Measurements from ENCODE around the gene CMTM2. TPM values are rescaled to one million over a fixed set of nuclear protein-coding genes. Genes with fewer than 3 reads are reported as not detected.
"Not testable (repeated sequence)": the region's sequence is repeated elsewhere in the genome, so short reads cannot be mapped to it uniquely, and the experiment has no call there.

Gene CMTM2
- total RNA-seq, 1 donor from 2014 or later = 0.51 TPM

DNA sequence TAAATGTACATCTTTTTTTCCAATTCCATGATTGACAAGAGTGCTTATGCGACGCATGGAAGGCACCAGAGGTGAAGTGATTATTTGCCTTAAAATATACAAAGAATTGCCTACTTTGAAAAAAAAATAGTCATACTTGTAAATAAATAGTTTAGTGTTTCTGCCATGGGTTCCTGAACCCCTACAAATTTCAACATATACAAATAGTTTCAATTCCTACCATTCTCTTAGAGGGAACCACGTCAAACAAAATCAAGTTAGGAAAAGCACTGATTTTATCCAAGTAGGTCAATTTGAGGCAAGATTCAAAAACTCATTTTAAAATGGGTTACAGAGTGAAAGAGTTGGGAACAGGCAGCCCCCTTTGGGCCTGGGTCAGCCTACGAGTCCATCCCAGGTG is 36.9 kb downstream of the CMTM2 start:
- intact Hi-C loops (cut with micrococcal nuclease) = no loop called here
- DNase-seq = no peak
- no peaks in the 10 kb centered on the region for H3K27me3 Mint-ChIP-seq
- no peak overlapping the region for H3K27ac Mint-ChIP-seq
- H3K4me3 Mint-ChIP-seq = no peak overlapping the region
- H3K9me3 Mint-ChIP-seq = no peaks in the 10 kb centered on the region
- peaks cover 23% of the 10 kb centered on the region for H3K36me3 Mint-ChIP-seq (ENCODE audit: low read depth)
- no peaks in the 10 kb centered on the region for H3K4me1 Mint-ChIP-seq

DNA sequence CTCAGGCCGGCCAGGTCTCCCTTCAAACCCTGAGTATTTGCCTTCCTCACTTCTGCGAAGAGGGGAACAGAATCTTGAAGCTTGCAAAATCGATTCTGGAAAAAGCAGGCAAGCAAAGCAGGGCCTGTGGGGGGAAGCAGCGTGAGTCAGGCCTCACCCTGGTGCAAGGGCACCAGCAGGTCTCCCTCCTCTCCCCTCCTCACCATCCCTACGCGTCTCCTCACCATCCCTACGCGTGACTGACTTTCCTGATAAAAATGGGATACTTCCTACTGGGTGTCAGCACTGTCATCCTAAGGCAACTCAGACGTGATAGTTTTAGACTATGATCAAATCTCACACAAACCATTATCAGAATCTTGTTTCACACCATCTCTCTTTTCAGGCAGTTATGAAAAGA is 37.3 kb downstream of the CMTM2 start:
- Mint-ChIP-seq H3K27ac (no peak overlapping the region), H3K27me3 (no peaks in the 10 kb centered on the region), H3K9me3 (no peaks in the 10 kb centered on the region), H3K4me3 (no peak overlapping the region), H3K4me1 (no peaks in the 10 kb centered on the region), H3K36me3 (ENCODE audit: low read depth) (peaks cover 18% of the 10 kb centered on the region)
- intact Hi-C loops (cut with micrococcal nuclease) = no loop called here
- DNase-seq = no peak

DNA sequence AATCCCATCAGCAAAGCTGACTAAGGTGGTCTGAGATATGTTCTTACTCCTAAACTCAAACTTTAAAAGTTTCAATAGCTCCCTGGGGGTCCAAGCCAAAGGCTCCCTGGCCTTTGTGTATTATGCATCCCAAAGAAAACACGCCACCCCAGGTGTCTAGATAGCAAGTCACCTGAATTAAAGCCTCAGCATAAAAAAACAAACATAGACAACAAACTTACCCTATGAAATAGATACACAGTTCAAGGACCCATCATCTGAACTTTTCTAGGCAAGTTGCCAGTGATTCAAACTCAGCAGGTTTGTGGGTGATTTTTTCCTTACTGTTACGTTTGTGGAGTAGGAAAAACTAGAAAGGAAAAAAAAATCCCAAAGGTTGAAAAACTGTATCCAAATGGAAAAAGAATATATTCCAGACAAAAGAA is 37.8 kb downstream of the CMTM2 start:
- Mint-ChIP-seq H3K4me1 (no peaks in the 10 kb centered on the region), H3K36me3 (ENCODE audit: low read depth) (peaks cover 18% of the 10 kb centered on the region), H3K27me3 (no peaks in the 10 kb centered on the region), H3K4me3 (no peak overlapping the region), H3K27ac (no peak overlapping the region), H3K9me3 (no peaks in the 10 kb centered on the region)
- DNase-seq = no peak
- intact Hi-C loops (cut with micrococcal nuclease) = no loop called here

DNA sequence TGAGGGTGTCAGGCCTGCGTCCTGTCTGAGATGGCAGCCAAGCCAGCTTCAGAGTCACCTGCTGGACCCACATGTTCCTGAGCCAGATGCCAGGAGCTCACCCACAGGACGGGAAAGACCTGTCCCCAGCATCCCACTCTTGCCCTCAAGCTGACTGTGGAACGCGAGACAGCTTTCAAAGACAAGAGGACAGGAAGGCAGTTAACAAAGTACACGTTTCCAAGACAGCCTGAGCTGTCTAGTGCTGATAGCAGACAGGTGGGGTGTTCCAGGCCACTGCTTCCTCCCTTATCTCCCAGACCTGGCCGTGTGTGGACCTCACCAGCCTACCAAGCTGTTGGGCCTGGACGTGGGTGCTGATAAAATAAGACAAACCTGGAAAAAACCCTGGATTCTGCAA is 38.5 kb downstream of the CMTM2 start:
- Mint-ChIP-seq H3K4me3 (no peak overlapping the region), H3K36me3 (ENCODE audit: low read depth) (peaks cover 13% of the 10 kb centered on the region), H3K27ac (no peak overlapping the region), H3K9me3 (no peaks in the 10 kb centered on the region), H3K27me3 (no peaks in the 10 kb centered on the region), H3K4me1 (no peaks in the 10 kb centered on the region)
- intact Hi-C loops (cut with micrococcal nuclease) = no loop called here
- no peak for DNase-seq

DNA sequence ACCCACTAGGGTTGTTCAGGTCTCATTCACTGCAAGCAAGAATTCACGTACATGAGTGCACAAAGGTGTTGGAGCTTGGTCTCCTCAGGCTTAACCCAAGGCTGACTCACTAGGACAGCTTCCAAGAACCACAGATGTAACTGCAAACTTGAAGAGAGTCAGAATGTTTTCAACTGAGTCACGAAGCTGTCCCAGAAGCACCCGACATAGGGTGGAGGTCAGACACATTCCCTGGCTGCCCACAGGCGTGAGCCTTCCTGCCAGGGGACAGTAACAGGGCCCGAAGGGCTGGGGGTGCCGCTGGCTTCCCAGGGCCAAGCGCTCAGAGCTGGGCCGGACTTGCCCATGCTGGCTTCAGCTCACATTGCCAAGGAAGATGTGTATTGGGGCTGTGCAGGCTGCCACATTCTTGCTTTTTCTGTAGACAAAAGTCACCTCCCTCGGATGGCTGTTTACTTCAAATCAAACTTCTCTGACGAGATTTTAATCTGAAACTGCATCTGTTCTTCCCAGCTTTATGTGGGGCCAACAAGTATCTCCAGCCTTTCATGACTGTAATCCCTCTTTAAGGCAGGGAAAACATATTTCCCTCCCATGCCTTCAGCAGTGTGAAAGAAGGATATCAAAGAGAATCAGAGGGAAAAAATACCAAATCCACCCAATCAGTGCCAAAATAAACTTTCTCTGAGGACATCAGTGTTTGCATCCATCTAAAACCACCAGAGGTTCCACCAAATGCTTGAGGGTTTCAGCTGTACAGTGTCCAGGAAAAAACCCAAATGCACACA is 39.5 kb downstream of the CMTM2 start:
- Mint-ChIP-seq H3K4me1 (no peaks in the 10 kb centered on the region), H3K4me3 (no peak overlapping the region), H3K36me3 (ENCODE audit: low read depth) (peaks cover 5% of the 10 kb centered on the region), H3K27me3 (no peaks in the 10 kb centered on the region), H3K27ac (no peak overlapping the region), H3K9me3 (no peaks in the 10 kb centered on the region)
- intact Hi-C loops (cut with micrococcal nuclease) = no loop called here
- no peak for DNase-seq

DNA sequence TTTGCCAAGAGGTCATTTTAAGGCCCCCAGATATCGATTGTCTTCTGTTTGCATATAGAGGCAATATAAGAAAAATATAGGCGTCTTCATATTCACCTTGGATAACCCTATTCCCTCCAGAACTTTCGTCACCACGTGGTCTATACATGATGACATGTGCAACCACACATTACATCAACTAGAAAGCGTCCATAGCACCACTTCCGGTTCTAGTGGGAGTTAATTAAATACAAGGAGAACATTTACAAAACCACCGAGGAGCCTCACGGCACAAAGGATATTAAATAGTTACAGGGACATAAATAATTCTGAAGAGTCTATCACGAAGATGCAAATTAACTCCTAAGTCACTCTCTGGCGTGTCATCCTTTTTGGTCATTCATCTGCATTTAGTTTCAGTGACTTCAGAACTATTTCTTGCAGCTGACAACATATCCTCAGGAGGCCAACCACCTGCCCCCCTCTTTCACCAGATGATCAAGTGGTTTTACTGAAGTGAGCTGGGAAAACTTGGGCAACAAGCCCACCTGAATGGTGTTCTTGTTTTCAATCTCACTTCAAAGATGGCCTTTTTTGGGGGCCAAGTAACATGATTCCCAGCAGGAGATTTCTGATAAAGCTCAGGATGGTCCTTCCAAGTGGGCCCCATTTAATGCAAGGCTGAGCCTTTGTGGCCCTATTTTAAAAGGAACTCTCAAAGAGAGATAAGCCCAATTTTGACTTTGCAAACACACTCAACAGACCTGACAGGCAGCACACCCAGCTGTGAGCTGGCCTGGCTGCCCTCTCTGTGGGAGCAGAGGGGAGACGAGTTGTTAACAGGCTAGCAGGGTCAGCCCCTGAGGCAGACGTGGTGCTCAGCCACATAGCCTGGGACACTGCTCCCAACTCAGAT is 40.5 kb downstream of the CMTM2 start:
- H3K27ac Mint-ChIP-seq = no peak overlapping the region
- no peak overlapping the region for H3K4me3 Mint-ChIP-seq
- no peak for DNase-seq
- H3K36me3 Mint-ChIP-seq (ENCODE audit: low read depth) = peaks cover 5% of the 10 kb centered on the region
- H3K4me1 Mint-ChIP-seq = no peaks in the 10 kb centered on the region
- H3K27me3 Mint-ChIP-seq = no peaks in the 10 kb centered on the region
- intact Hi-C loops (cut with micrococcal nuclease) = no loop called here
- H3K9me3 Mint-ChIP-seq = no peaks in the 10 kb centered on the region

DNA sequence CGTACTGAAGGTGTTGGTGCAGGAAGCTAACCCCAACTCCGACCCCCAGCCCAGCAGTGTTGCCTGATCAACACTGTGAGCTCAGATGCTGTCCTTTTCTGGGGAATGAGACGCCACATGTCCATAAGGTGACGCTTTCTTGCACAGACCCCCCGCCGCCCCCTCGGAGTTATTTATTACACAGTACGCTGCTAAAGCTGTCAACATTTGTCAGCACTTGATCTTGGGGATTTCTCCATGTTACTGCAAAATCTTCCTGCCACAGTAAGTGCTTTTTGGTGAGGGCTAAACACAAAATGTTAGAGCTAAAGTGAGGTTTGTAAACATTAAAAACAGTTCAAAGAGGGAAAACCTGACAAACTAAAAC is 41.1 kb downstream of the CMTM2 start:
- peaks cover 1% of the 10 kb centered on the region for H3K36me3 Mint-ChIP-seq (ENCODE audit: low read depth)
- no peak overlapping the region for H3K27ac Mint-ChIP-seq
- H3K9me3 Mint-ChIP-seq = no peaks in the 10 kb centered on the region
- no peak overlapping the region for H3K4me3 Mint-ChIP-seq
- no peaks in the 10 kb centered on the region for H3K4me1 Mint-ChIP-seq
- DNase-seq = no peak
- H3K27me3 Mint-ChIP-seq = no peaks in the 10 kb centered on the region
- intact Hi-C loops (cut with micrococcal nuclease) = no loop called here

DNA sequence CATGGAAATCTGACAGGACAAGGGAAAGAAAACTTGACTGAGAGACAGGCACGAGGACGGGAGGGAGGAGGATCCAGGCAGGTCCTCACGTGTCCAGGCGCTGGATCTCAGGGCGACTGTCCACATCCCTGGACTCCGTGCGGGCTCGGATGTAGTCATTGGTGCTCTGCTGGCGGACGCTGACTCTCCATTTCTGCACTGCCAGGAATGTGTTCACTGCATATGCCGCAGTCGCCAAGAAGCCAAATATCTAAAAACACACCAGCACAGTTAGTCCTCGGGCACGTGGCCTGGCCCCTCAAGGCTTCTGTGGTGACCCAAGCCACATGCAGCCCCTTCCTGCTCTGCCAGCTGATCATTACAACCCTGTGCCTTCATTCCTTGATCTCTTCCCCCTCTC is 42.7 kb downstream of the CMTM2 start:
- Mint-ChIP-seq H3K27ac (no peak overlapping the region), H3K9me3 (no peaks in the 10 kb centered on the region), H3K4me3 (no peak overlapping the region), H3K27me3 (no peaks in the 10 kb centered on the region), H3K36me3 (ENCODE audit: low read depth) (no peaks in the 10 kb centered on the region), H3K4me1 (no peaks in the 10 kb centered on the region)
- no peak for DNase-seq
- intact Hi-C loops (cut with micrococcal nuclease) = no loop called here

DNA sequence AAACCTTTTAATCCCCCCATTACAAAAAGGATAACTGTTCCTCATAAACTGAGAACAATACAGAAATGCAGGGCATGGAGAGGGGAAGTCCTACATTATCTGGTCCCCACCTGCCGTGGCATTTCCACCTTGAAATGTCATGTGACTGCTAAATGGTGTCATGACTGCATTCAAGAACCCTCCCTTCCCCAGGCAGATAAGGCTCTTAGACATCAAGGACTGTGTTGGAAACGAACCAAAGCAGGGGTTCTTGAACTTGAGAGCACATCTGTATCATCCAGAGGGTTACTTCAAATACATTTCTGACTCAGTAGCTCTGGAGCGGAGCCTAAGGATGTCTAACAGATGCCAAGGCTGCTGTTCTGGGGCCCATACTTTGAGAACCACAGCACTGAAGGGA is 43.6 kb downstream of the CMTM2 start:
- Mint-ChIP-seq H3K9me3 (no peaks in the 10 kb centered on the region), H3K27me3 (no peaks in the 10 kb centered on the region), H3K27ac (no peak overlapping the region), H3K36me3 (ENCODE audit: low read depth) (no peaks in the 10 kb centered on the region), H3K4me1 (no peaks in the 10 kb centered on the region), H3K4me3 (no peak overlapping the region)
- no peak for DNase-seq
- intact Hi-C loops (cut with micrococcal nuclease) = no loop called here

DNA sequence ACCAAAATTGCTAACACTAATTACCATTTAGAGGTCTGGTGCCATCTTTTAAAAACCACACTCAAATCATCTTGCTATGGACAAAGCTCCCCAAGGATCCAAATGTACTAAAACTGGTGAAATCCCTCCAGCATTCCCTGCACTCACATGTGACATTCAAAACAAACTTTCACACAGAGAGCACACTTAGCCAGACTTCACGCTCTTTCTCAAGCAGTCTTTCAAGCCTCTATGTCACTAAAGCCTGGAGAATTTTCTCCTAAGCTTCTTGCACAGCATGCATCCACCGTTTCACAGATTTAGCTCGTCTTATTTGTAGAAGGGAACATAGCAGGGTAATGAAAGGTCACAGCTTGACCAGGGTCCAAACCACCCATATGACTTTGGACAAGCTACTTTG is 44.5 kb downstream of the CMTM2 start:
- Mint-ChIP-seq H3K4me1 (no peaks in the 10 kb centered on the region), H3K9me3 (no peaks in the 10 kb centered on the region), H3K27me3 (no peaks in the 10 kb centered on the region), H3K4me3 (no peak overlapping the region), H3K36me3 (ENCODE audit: low read depth) (no peaks in the 10 kb centered on the region), H3K27ac (no peak overlapping the region)
- DNase-seq = no peak
- intact Hi-C loops (cut with micrococcal nuclease) = no loop called here

DNA sequence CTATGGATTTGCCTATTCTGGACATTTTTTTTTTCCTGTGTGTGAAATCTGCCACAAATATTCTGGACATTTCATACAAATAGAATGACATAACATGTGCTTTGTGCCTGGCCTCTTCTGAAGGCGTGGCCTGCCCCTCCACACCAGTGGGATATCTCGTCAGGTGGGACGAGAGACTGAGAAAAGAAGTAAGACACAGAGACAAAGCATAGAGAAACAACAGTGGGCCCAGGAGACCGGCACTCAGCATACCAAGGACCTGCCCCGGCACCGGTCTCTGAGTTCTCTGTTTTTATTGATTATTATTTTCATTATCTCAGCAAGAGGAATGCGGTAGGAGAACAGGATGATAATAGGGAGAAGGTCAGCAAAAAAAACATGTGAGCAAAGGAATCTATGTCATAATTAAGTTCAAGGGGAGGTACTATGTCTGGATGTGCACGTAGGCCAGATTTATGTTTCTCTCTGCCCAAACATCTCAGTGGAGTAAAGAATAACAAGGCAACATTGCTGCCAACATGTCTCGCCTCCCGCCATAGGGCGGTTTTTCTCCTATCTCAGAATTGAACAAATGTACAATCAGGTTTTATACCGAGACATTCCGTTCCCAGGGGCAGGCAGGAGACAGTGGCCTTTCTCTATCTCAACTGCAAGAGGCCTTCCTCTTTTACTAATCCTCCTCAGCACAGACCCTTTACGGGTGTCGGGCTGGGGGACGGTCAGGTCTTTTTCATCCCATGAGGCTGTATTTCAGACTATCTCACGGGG is 48.5 kb downstream of the CMTM2 start:
- H3K9me3 Mint-ChIP-seq; intact Hi-C loops (cut with micrococcal nuclease): not testable (repeated sequence)

DNA sequence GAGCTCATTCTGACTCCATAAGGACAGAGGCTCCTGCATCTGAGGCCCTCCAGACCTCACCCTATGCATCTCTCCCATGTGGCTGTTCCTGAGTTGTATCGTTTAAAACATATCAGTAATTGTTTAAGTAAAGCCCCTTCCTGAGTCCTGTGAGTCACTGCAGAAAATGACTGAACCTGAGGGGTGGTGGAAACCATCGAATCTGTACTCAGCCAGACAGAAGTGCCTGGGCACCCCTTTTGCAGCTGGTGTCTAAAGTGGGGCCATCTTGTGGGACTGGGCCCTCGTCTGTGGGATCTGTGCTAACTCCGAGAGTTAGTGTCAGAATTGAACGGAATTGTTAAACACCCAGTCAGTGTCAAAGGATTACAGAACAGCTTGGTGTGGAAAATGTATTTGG is 50.6 kb downstream of the CMTM2 start:
- no peak for DNase-seq
- intact Hi-C loops (cut with micrococcal nuclease) = no loop called here
- Mint-ChIP-seq H3K9me3 (no peaks in the 10 kb centered on the region), H3K27me3 (no peaks in the 10 kb centered on the region), H3K27ac (no peak overlapping the region), H3K4me3 (no peak overlapping the region), H3K4me1 (no peaks in the 10 kb centered on the region), H3K36me3 (ENCODE audit: low read depth) (no peaks in the 10 kb centered on the region)

More for the DNA sequence above, 48.5 kb downstream of the CMTM2 start:
- H3K4me3 Mint-ChIP-seq; DNase-seq; H3K27ac Mint-ChIP-seq; H3K27me3 Mint-ChIP-seq; H3K4me1 Mint-ChIP-seq; H3K36me3 Mint-ChIP-seq (ENCODE audit: low read depth): not testable (repeated sequence)

DNA sequence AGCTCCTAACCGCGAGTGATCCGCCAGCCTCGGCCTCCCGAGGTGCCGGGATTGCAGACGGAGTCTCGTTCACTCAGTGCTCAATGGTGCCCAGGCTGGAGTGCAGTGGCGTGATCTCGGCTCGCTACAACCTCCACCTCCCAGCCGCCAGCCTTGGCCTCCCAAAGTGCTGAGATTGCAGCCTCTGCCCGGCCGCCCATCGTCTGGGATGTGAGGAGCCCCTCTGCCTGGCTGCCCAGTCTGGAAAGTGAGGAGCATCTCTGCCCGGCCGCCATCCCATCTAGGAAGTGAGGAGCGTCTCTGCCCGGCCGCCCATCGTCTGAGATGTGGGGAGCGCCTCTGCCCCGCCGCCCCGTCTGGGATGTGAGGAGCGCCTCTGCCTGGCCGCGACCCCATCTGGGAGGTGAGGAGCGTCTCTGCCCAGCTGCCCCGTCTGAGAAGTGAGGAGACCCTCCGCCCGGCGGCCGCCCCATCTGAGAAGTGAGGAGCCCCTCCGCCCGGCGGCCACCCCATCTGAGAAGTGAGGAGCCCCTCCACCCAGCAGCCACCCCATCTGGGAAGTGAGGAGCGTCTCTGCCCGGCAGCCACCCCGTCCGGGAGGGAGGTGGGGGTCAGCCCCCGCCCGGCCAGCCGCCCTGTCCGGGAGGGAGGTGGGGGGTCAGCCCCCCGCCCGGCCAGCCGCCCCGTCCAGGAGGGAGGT is 51.4 kb downstream of the CMTM2 start:
- H3K9me3 Mint-ChIP-seq; H3K27me3 Mint-ChIP-seq; H3K4me1 Mint-ChIP-seq; H3K27ac Mint-ChIP-seq; H3K4me3 Mint-ChIP-seq; DNase-seq; intact Hi-C loops (cut with micrococcal nuclease); H3K36me3 Mint-ChIP-seq (ENCODE audit: low read depth): not testable (repeated sequence)

Data from activated CD4-positive, alpha-beta T cell treated with anti-CD3 and anti-CD28 coated beads, Interleukin-2, amount 10 ng/mL, durations not matched to agents 24 days and 14 days (primary cell).